Body of pancreas (tissue), 4 donors: ENCODE results near the gene CEACAM19. TPM values are rescaled to one million over a fixed set of nuclear protein-coding genes. Genes with fewer than 3 reads are reported as not detected.

ENCODE experiments used
- ATAC-seq: fragments of 150-250 bp; one replicate; pipeline ENCODE4 v1.9.1; 2016
- DNase-seq, 4 donors: peaks; one replicate each; pipeline ENCODE4 v3.0.0-alpha.2; 2019
- H3K27ac ChIP-seq, 4 donors: fragments of 200-600 bp; sonication (generic); 1 replicate in 3 of 4; 2 replicates in 1 of 4; pipeline versions ENCODE4 v1.5.1 to v1.6.1; 2016 to 2019; ENCODE audit warnings: mild to moderate bottlenecking in 1 of 4, mixed read lengths in 1 of 4, moderate library complexity in 1 of 4
- H3K27me3 ChIP-seq, 2 donors: fragments of 200-600 bp; sonication (generic); one replicate each; pipeline ENCODE4 v1.6.0; 2016; ENCODE audit warnings: mild to moderate bottlenecking in 1 of 2
- H3K36me3 ChIP-seq, 2 donors: fragments of 200-600 bp; sonication (generic); replicated peaks in 1 of 2; 2 replicates each; pipeline ENCODE4 v1.5.1; 2016; ENCODE audit warnings: low read depth in 2 of 2; ENCODE audit not compliant: insufficient read depth in 1 of 2
- H3K4me1 ChIP-seq: fragments of 200-600 bp; sonication (generic); one replicate; pipeline ENCODE4 v1.6.0; 2016
- H3K4me3 ChIP-seq, 2 donors: fragments of 200-600 bp; sonication (generic); 1 replicate in 1 of 2; 2 replicates in 1 of 2; pipeline ENCODE4 v1.5.1; 2016 to 2019
- H3K9me3 ChIP-seq, 3 donors: fragments of 200-600 bp; sonication (generic); 1 replicate in 2 of 3; 2 replicates in 1 of 3; pipeline ENCODE4 v1.5.1; 2016
- POLR2A ChIP-seq, 3 donors: fragments of 450-650 bp; IDR thresholded peaks; one replicate each; pipeline ENCODE4 v1.6.1; 2016; ENCODE audit warnings: antibody characterized with exemption in 3 of 3, mild to moderate bottlenecking in 2 of 3
- WGBS, 2 donors: methylation state at CpG; one replicate each; pipeline ENCODE4 v1.1.5; 2017; 5-methylcytosine and 5-hydroxymethylcytosine counted together
- intact Hi-C: fragments of 100-400 bp; cut with DNase I; formaldehyde crosslinking; loops from one replicate; pipeline ENCODE4 v1.15.1; 2023
- total RNA-seq, 2 donors: library from RNA; depleted of rRNA; stranded (reverse); fragments of >200 nt; gene quantifications; one replicate each; pipeline ENCODE4 v1.1.0, GENCODE V29; 2016
- TF ChIP-seq, protein P1 (sequence below), 7 experiments: fragments of 450-650 bp in 4 of 7; fragments of 200-600 bp in 3 of 7; sonication (generic) in 3 of 7; IDR thresholded peaks; one replicate each; pipeline ENCODE4 v1.5.1; 2016 to 2019; ENCODE audit warnings: antibody characterized with exemption in 7 of 7

CEACAM19 gene
- total RNA-seq, 2 donors from 2014 or later: 3.9 to 5.3 TPM

DNA sequence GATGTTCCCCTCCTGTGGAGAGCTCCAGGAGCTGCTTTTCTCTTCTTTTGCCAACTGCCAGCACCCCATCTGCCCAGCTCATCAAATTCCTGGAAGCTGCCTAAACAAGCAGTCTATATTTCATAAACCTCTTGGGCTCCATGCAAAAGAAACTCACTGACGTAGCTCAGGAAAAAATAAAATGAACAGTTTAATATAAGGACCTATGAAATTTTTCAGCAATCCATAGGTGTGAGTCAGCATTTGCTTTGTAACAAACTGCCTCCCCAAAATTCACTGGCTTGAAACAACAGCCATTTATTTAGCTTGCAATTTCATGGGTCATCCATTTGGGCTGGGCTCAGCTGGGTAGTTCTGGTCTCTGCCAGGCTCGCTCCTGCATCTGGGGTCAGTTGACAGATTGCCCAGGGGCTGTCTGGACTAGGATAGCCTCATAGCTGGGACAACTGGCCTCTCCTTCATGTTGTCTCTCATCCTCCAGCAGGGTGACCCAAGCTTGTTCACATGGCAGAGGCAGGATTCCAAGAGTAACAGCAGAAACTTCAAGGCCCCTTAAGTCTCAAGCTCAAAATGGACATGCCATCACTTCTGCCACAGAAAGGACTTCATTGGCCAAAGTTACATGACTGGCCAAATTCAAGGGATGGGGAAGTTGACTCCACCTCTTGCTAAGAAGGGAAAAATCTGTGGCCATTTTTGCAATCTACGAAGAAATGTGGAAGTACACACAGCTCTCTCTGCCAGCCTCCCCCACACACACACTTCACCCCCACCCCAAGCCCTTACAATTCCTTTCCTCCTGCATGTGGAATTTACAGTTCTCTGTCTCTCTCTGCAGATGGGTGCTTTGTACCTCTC is 35.5 kb upstream of the CEACAM19 start:
- TF ChIP-seq POLR2A (IDR thresholded peaks at IDR 0.05): no peak
- TF ChIP-seq, protein P1, sequence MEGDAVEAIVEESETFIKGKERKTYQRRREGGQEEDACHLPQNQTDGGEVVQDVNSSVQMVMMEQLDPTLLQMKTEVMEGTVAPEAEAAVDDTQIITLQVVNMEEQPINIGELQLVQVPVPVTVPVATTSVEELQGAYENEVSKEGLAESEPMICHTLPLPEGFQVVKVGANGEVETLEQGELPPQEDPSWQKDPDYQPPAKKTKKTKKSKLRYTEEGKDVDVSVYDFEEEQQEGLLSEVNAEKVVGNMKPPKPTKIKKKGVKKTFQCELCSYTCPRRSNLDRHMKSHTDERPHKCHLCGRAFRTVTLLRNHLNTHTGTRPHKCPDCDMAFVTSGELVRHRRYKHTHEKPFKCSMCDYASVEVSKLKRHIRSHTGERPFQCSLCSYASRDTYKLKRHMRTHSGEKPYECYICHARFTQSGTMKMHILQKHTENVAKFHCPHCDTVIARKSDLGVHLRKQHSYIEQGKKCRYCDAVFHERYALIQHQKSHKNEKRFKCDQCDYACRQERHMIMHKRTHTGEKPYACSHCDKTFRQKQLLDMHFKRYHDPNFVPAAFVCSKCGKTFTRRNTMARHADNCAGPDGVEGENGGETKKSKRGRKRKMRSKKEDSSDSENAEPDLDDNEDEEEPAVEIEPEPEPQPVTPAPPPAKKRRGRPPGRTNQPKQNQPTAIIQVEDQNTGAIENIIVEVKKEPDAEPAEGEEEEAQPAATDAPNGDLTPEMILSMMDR (IDR thresholded peaks at IDR 0.05): no peak
- Histone ChIP-seq H3K4me3 (no peak overlapping the region), H3K36me3 (no peaks in the 10 kb centered on the region), H3K4me1 (peaks cover 18% of the 10 kb centered on the region), H3K27me3 (no peaks in the 10 kb centered on the region), H3K27ac (no peak overlapping the region), H3K9me3 (no peaks in the 10 kb centered on the region)
- 79 to 94% methylated on average over 2 to 3 of the region's 3 CpGs for WGBS, 2 donors
- peak in 1 of 4 donors; percentile 21 for DNase-seq
- intact Hi-C loops: no loop called here
- no peak for ATAC-seq

DNA sequence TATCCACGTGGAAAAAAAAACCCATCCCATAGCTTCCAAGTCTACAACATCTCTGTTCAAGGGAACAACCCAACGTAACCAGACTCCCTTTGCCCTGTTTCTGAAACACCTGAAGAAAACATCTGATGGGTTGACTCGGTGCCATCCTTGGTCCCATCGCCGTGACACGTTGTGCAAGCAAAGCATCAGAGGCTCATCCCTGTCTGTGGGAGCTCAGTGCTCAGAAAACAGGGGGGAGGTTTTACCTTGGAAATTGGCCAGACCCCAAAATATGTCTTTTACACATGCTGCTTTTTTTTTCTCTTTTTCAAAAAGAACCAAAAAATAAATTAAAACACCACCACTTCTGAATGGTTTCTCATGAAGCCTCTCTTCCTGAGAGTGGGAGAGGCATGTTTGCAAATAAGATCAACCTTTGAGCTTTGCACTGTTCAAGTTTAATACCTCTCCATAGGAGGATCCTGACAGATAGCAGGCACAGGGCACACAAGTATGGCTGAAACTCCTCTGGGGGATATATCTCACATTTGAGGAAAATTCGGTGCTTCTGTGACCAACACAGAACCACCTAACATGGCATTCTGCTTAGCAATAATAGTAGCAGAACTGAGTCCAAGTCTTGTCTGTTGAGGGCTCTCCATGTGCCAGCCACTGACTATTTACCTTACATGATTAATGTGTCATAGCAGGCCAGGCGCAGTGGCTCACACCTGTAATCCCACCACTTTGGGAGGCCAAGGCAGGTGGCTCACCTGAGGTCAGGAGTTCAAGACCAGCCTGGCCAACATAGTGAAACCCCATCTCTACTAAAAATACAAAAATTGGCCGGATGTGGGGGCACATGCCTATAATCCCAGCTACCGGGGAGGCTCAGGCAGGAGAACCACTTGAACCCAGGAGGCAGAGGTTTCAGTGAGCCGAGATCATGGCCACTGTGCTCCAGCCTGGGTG is 34.6 kb upstream of the CEACAM19 start:
- no peak overlapping the region for H3K27ac ChIP-seq

DNA sequence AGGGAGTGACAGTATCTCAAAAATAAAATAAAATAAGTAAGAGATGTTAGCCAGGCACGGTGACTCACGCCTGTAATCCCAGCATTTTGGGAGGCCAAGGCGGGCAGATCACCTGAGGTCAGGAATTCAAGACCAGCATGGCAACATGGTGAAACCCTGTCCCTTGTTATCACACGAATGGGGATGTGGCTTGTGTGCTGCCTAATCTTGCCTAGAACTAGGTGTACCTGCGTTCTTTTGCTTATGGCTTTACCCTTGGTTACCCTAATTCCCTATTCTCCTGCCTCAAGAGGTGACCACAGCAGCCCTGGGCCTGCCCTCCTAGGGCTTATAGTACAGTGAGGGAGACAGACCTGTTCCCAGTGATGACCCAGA is 33.9 kb upstream of the CEACAM19 start:
- 92 to 93% methylated on average over 5 of the region's 5 CpGs for WGBS, 2 donors
- H3K27ac ChIP-seq: no peak overlapping the region
- no peaks in the 10 kb centered on the region for H3K9me3 ChIP-seq
- no peak for ATAC-seq
- no peaks in the 10 kb centered on the region for H3K36me3 ChIP-seq
- no peak overlapping the region for H3K4me3 ChIP-seq
- no peak for TF ChIP-seq POLR2A (IDR thresholded peaks at IDR 0.05)
- TF ChIP-seq, protein P1 (IDR thresholded peaks at IDR 0.05): no peak
- DNase-seq: no peak
- no peaks in the 10 kb centered on the region for H3K27me3 ChIP-seq
- peaks cover 18% of the 10 kb centered on the region for H3K4me1 ChIP-seq
- intact Hi-C loops: no loop called here

More for the DNA sequence above, 34.6 kb upstream of the CEACAM19 start:
- no peaks in the 10 kb centered on the region for H3K27me3 ChIP-seq
- WGBS, 2 donors: 71 to 78% methylated on average over 11 of the region's 11 CpGs
- intact Hi-C loops: no loop called here
- no peak for TF ChIP-seq POLR2A (IDR thresholded peaks at IDR 0.05)
- TF ChIP-seq, protein P1 (IDR thresholded peaks at IDR 0.05): no peak
- no peaks in the 10 kb centered on the region for H3K9me3 ChIP-seq
- no peak overlapping the region for H3K4me3 ChIP-seq
- ATAC-seq (no peak), DNase-seq (no peak)
- H3K4me1 ChIP-seq: peaks cover 18% of the 10 kb centered on the region
- no peaks in the 10 kb centered on the region for H3K36me3 ChIP-seq

DNA sequence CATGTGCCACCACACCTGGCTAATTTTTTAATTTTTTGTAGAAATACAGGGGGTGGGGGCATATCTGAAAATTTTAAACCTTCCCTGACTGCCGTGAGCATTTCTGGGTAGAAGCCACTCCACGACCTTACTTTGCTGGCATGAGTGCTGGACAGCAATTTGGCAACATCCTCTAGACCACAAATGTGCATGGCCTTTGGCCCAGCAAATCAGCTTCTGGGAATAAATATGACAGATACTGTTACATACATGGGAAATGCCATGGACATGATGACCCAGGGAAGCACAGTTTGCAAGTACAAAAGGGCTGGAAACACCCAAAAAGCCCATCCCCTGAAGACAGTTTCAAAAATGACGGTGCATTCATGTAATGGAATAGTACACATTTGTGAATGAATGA is 30.8 kb upstream of the CEACAM19 start:
- intact Hi-C loops: no loop called here
- Histone ChIP-seq H3K4me3 (no peak overlapping the region), H3K9me3 (no peaks in the 10 kb centered on the region), H3K4me1 (peaks cover 10% of the 10 kb centered on the region), H3K36me3 (no peaks in the 10 kb centered on the region), H3K27ac (no peak overlapping the region), H3K27me3 (no peaks in the 10 kb centered on the region)
- WGBS, 2 donors: 63 to 78% methylated on average over 3 of the region's 3 CpGs
- DNase-seq: no peak
- ATAC-seq: no peak
- TF ChIP-seq, protein P1 (IDR thresholded peaks at IDR 0.05): no peak
- no peak for TF ChIP-seq POLR2A (IDR thresholded peaks at IDR 0.05)
